Measurements from ENCODE around the gene RASSF1.

Gene RASSF1
- 35.2 to 215 (median 75.5) reads per million in 9 experiments for total RNA-seq

- peak; percentile 37 for ATAC-seq (replicated peaks)
- no peaks in the 10 kb centered on the region for H3K9me3 Mint-ChIP-seq
- peak within 1 kb of the TSS; percentile 97 for H3K4me3 Mint-ChIP-seq
- DNase-seq, result peak; percentile 63 to 72 (median 67)
- no peaks in the 10 kb centered on the region for H3K27me3 Mint-ChIP-seq
- peaks cover 55% of the 10 kb centered on the region for H3K36me3 Mint-ChIP-seq (ENCODE audit: insufficient read depth)
- H3K4me1 Mint-ChIP-seq (ENCODE audit: low read depth in 2 of 2), result peaks cover 46 to 65% of the 10 kb centered on the region in 2 donors
- H3K27ac Mint-ChIP-seq, result peak within 1 kb of the TSS; percentile 95 to 96
Observed at GRCh38 chr3:50340448-50341329, at the start of gene RASSF1. Gene RASSF1 (minus strand): TSS chr3:50340836. CDS start chr3:50340805, 31 bp downstream.

GRCh38 chr3:50389414-50389767, 48.8 kb upstream of the RASSF1 start:
- DNase-seq (no peak), ATAC-seq (replicated peaks) (no peak)
- H3K9me3 Mint-ChIP-seq, result no peaks in the 10 kb centered on the region
- no peak overlapping the region for H3K27ac Mint-ChIP-seq
- peaks cover 0 to 12% of the 10 kb centered on the region in 2 donors for H3K4me1 Mint-ChIP-seq (ENCODE audit: low read depth in 2 of 2)
- peaks cover 2% of the 10 kb centered on the region for H3K36me3 Mint-ChIP-seq (ENCODE audit: insufficient read depth)
- H3K4me3 Mint-ChIP-seq, result no peak overlapping the region
- H3K27me3 Mint-ChIP-seq, result no peaks in the 10 kb centered on the region

GRCh38 chr3:50388720-50389413, 48.2 kb upstream of the RASSF1 start:
- H3K27me3 Mint-ChIP-seq, result no peaks in the 10 kb centered on the region
- DNase-seq (no peak), ATAC-seq (replicated peaks) (no peak)
- peaks cover 0 to 12% of the 10 kb centered on the region in 2 donors for H3K4me1 Mint-ChIP-seq (ENCODE audit: low read depth in 2 of 2)
- H3K36me3 Mint-ChIP-seq (ENCODE audit: insufficient read depth), result peaks cover 2% of the 10 kb centered on the region
- no peak overlapping the region for H3K27ac Mint-ChIP-seq
- H3K4me3 Mint-ChIP-seq, result no peak overlapping the region
- H3K9me3 Mint-ChIP-seq, result no peaks in the 10 kb centered on the region

- Mint-ChIP-seq H3K4me3 (no peak overlapping the region), H3K9me3 (no peaks in the 10 kb centered on the region), H3K4me1 (ENCODE audit: low read depth in 2 of 2) (peaks cover 0 to 12% of the 10 kb centered on the region in 2 donors), H3K27ac (no peak overlapping the region), H3K27me3 (no peaks in the 10 kb centered on the region), H3K36me3 (ENCODE audit: insufficient read depth) (peaks cover 2% of the 10 kb centered on the region)
- no peak for DNase-seq
- ATAC-seq (replicated peaks), result no peak
Observed at GRCh38 chr3:50388016-50388719, 47.5 kb upstream of the RASSF1 start.

- no peak for DNase-seq
- H3K36me3 Mint-ChIP-seq (ENCODE audit: insufficient read depth), result peaks cover 2% of the 10 kb centered on the region
- H3K9me3 Mint-ChIP-seq, result no peaks in the 10 kb centered on the region
- ATAC-seq (replicated peaks), result no peak
- H3K27ac Mint-ChIP-seq, result peak overlapping the region in 1 of 2 donors; percentile 38
- H3K4me1 Mint-ChIP-seq (ENCODE audit: low read depth in 2 of 2), result no peaks in the 10 kb centered on the region
- H3K4me3 Mint-ChIP-seq, result no peak overlapping the region
- no peaks in the 10 kb centered on the region for H3K27me3 Mint-ChIP-seq
Observed at GRCh38 chr3:50385754-50386153, 45.1 kb upstream of the RASSF1 start.

GRCh38 chr3:50383750-50384149, 43.1 kb upstream of the RASSF1 start:
- Mint-ChIP-seq H3K4me3 (no peak overlapping the region), H3K36me3 (ENCODE audit: insufficient read depth) (peaks cover 2% of the 10 kb centered on the region), H3K27me3 (no peaks in the 10 kb centered on the region), H3K27ac (no peak overlapping the region), H3K9me3 (no peaks in the 10 kb centered on the region), H3K4me1 (ENCODE audit: low read depth in 2 of 2) (no peaks in the 10 kb centered on the region)
- DNase-seq (no peak), ATAC-seq (replicated peaks) (no peak)

- Mint-ChIP-seq H3K27ac (no peak overlapping the region), H3K4me1 (ENCODE audit: low read depth in 2 of 2) (peaks cover 0 to 4% of the 10 kb centered on the region in 2 donors), H3K36me3 (ENCODE audit: insufficient read depth) (peaks cover 5% of the 10 kb centered on the region), H3K27me3 (no peaks in the 10 kb centered on the region), H3K4me3 (no peak overlapping the region), H3K9me3 (no peaks in the 10 kb centered on the region)
- no peak for ATAC-seq (replicated peaks)
- no peak for DNase-seq
Observed at GRCh38 chr3:50382722-50383121, 42.1 kb upstream of the RASSF1 start.

- Mint-ChIP-seq H3K36me3 (ENCODE audit: insufficient read depth) (peaks cover 5% of the 10 kb centered on the region), H3K9me3 (no peaks in the 10 kb centered on the region), H3K4me3 (no peak overlapping the region), H3K27ac (no peak overlapping the region), H3K27me3 (no peaks in the 10 kb centered on the region), H3K4me1 (ENCODE audit: low read depth in 2 of 2) (peaks cover 0 to 4% of the 10 kb centered on the region in 2 donors)
- ATAC-seq (replicated peaks), result no peak
- no peak for DNase-seq
Observed at GRCh38 chr3:50381383-50381782, 40.7 kb upstream of the RASSF1 start.

- H3K4me3 Mint-ChIP-seq, result no peak overlapping the region
- no peaks in the 10 kb centered on the region for H3K27me3 Mint-ChIP-seq
- ATAC-seq (replicated peaks) (no peak), DNase-seq (no peak)
- peaks cover 0 to 4% of the 10 kb centered on the region in 2 donors for H3K4me1 Mint-ChIP-seq (ENCODE audit: low read depth in 2 of 2)
- H3K9me3 Mint-ChIP-seq, result no peaks in the 10 kb centered on the region
- peak overlapping the region; percentile 39 to 41 for H3K27ac Mint-ChIP-seq
- peaks cover 3% of the 10 kb centered on the region for H3K36me3 Mint-ChIP-seq (ENCODE audit: insufficient read depth)
Observed at GRCh38 chr3:50380405-50381085, 39.9 kb upstream of the RASSF1 start.

- no peak overlapping the region for H3K4me3 Mint-ChIP-seq
- peak overlapping the region; percentile 57 to 70 for H3K27ac Mint-ChIP-seq
- peaks cover 0 to 4% of the 10 kb centered on the region in 2 donors for H3K4me1 Mint-ChIP-seq (ENCODE audit: low read depth in 2 of 2)
- no peaks in the 10 kb centered on the region for H3K27me3 Mint-ChIP-seq
- ATAC-seq (replicated peaks), result no peak
- no peak for DNase-seq
- no peaks in the 10 kb centered on the region for H3K9me3 Mint-ChIP-seq
- peaks cover 3% of the 10 kb centered on the region for H3K36me3 Mint-ChIP-seq (ENCODE audit: insufficient read depth)
Observed at GRCh38 chr3:50378757-50379156, 38.1 kb upstream of the RASSF1 start.

GRCh38 chr3:50378024-50378423, 37.4 kb upstream of the RASSF1 start:
- H3K4me1 Mint-ChIP-seq (ENCODE audit: low read depth in 2 of 2), result peaks cover 2 to 11% of the 10 kb centered on the region in 2 donors
- peaks cover 3% of the 10 kb centered on the region for H3K36me3 Mint-ChIP-seq (ENCODE audit: insufficient read depth)
- no peak for ATAC-seq (replicated peaks)
- H3K27me3 Mint-ChIP-seq, result no peaks in the 10 kb centered on the region
- H3K4me3 Mint-ChIP-seq, result no peak overlapping the region
- H3K9me3 Mint-ChIP-seq, result no peaks in the 10 kb centered on the region
- no peak for DNase-seq
- peak overlapping the region; percentile 57 to 70 for H3K27ac Mint-ChIP-seq

- Mint-ChIP-seq H3K9me3 (no peaks in the 10 kb centered on the region), H3K4me1 (ENCODE audit: low read depth in 2 of 2) (peaks cover 4 to 16% of the 10 kb centered on the region in 2 donors), H3K36me3 (ENCODE audit: insufficient read depth) (peaks cover 7% of the 10 kb centered on the region), H3K4me3 (no peak overlapping the region), H3K27me3 (no peaks in the 10 kb centered on the region), H3K27ac (no peak overlapping the region)
- ATAC-seq (replicated peaks) (no peak), DNase-seq (no peak)
Observed at GRCh38 chr3:50375258-50375931, 34.8 kb upstream of the RASSF1 start.
